HG02981 (cell line): ENCODE measurements around the gene ZYG11B.
A peak's percentile ranks its signal among the peaks of the same experiment; 100 is the strongest.
"Not testable (repeated sequence)": the region's sequence is repeated elsewhere in the genome, so short reads cannot be mapped to it uniquely, and the experiment has no call there.

Source experiments
- ATAC-seq: cut with Tn5 transposase; IDR thresholded peaks from one replicate; pipeline ENCODE4 v1.9.1; 2021; ENCODE audit warnings: mild to moderate bottlenecking, moderate library complexity; ENCODE audit not compliant: unreplicated experiment

ZYG11B gene

DNA sequence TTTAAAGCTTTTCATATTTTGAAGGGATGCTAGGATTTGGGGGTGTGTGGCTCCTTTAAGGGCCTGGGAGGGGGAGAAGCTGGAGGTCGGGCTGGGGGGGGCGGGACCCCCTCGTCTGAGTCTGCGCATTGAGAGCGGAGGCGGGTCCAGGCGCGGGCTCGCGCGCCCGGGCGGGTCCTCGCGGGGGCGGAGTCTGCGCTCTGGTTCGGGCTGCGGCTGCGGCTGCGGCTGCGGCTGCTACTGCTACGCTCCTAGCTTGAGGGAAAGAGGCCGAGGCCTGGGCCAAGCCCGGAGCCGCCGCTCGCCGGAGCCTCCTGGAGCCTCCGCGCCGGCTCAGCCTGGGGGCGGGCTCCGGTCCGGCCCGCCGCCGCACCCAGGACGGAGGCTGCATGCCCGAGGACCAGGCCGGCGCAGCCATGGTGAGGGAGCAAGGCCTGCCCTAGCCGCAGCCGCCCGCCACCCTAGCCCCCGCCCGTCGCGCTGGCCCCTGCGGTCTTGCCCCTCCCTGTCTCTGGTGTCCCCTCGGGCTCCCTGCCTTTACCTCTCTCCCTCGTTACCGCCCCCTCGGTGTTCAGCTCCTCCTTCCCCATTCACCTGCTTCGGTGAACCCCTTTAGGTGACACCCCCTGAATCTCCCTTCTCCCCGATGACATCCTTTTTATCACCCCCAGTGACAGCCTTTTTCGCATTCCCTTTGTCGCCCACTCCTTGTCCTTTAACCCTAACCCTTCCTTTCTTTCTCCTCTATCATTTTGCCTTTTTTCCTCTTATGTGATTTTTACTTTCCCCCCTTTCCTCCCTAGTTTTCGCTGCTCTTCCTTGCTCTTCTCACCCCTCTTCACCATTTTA lies at the start of gene ZYG11B:
Gene ZYG11B (plus strand): TSS at position 189 of the 849 bp plus-strand sequence. CDS start 201 bp downstream, at position 390.
- peak; percentile 87 for ATAC-seq

DNA sequence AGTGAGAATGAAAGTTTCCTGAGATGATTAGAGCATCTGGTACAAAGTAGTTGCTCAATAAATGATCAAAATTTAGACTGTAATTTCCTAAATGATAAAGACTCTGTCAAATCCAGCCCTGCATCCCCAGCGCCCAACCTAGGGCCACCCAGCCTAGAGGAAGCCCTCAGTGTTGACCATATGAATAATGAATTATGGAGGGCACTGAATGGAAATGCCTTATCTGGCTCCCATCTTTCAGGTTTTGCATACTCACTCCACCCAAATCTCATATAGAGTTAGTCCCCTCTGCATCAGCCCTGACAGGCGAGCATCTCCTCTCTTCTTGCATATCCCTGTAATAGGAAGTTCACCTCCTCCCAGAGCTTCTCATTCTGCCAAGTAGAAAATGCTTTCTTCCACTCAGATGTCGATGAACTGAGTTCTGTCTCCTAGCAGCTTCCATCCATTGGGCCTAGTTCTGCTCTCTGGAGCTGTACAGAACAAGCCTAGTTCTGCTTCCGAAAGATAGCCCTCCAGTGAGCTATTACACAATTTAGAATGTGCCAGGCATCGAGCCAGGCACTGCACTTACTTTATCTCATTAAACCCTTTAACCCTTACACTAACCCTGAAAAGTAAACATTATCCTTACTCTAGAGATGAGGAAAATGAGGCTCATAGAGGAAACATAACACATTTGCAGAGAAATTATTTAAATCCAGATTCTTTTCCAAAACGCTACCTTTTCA lies 49.0 kb upstream of the ZYG11B start:
- ATAC-seq: no peak

DNA sequence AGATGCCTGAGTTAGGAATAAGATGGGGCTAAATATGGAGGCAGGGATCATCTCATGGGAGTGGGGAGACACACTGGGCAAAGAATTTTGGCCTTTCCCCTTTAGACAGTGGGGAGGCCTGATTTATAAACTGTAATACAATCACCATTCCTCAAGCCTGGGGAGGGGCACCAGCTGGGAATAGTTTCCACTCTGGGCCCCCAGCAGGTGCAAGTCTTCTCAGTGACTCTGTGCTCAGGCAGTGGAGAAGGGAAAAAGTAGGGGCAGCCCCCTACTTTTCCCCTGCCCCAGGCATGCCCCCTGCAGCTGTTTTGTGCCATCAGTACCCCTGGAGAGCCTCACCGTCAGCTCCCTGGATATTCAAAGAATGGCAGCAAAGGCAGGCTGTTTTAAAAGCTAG lies 47.2 kb upstream of the ZYG11B start:
- ATAC-seq: no peak

DNA sequence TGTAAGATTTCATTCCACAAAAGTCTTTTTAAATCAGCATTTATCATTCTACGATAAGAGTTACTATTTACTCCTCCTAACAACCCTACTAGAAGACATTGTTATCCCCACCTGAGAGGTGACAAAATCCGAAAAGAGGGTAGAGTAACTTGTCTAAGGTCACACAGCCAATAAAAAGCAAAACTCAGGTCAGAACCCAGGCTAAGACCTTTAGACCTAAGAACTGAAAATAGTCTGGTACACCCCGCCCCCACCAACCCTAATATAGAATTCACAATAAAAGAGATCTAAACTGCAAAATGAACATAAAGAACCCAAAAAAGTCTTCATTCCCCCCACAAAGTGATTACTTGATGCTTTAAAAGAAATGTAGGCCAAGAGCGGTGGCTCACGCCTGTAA lies 46.8 kb upstream of the ZYG11B start:
- no peak for ATAC-seq

DNA sequence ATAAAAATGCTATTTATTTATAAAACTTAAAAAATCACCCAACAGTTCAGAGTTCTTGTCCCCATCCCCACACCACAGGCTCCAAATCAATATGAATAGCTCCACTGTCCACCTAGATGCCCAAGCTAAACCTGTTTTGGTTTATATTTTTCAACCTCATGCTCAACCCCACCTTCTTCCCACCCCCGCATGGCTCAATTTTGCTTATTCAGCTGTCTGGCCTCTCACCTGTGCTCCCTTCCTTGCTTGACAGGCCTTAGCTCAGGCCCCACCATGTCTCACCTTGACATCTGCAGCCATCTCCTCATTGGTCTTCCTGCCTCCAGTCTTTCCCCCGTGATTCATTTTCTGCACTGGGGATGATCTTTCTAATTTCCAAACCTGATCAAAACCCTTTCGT lies 45.9 kb upstream of the ZYG11B start:
- ATAC-seq: no peak

DNA sequence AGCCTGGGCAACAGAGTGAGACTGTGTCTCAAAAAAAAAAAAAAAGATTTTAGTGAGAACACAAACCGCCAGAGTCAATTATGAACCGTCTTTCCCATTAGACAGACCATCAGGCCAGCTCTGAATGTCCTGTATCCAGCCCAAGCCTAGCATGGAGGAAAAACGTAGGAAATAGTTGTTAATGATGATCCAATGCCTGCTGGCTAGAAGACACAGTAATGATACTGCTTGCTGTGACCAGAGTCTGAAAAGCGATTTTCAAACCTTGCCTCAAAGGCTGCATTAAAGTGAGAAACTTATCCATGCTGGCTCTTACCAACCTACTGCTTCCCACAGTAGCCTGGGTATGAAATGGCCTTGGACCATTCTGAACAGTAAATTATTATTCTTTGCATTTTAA lies 45.1 kb upstream of the ZYG11B start:
- no peak for ATAC-seq

DNA sequence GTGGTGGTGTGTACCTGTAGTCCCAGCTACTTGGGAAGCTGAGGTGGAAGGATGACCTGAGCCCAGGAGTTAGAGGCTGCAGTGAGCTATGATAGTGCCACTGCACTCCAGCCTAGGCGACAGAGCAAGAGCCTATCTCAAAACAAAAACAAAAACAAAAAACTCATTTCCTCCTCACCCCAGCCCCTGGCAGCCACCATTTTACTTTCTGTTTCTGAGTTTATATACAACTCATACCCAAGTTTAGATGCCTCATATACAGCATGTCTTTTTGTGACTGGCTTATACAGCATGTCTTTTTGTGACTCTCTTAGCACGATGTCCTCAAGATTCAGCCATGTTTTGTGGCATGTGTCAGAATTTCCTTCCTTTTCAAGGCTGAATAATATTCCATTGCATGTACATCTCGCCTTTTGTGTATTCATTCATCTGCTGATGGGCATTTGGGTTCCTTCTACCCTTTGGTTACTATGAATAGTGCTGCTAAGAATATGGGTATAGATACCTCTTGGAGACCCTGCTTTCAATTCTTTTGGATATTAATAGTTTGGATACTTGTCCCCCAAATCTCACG lies 42.8 kb upstream of the ZYG11B start:
- ATAC-seq: no peak

DNA sequence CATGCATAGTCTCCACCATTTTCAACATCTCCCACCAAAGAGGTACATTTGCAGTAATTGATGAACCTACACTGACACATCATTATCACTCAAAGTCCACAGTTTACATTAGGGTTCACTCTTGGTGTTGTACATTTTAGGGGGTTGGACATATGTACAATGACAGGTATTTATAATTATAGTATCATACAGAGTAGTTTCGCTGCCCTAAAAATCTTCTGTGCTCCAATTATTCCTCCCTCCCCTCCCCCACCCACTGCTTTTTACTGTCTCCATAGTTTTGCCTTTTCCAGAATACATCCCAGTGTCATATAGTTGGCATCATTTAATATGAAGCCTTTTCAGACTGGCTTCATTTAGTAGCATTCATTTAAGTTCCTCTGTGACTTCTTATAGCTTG lies 41.7 kb upstream of the ZYG11B start:
- no peak for ATAC-seq

DNA sequence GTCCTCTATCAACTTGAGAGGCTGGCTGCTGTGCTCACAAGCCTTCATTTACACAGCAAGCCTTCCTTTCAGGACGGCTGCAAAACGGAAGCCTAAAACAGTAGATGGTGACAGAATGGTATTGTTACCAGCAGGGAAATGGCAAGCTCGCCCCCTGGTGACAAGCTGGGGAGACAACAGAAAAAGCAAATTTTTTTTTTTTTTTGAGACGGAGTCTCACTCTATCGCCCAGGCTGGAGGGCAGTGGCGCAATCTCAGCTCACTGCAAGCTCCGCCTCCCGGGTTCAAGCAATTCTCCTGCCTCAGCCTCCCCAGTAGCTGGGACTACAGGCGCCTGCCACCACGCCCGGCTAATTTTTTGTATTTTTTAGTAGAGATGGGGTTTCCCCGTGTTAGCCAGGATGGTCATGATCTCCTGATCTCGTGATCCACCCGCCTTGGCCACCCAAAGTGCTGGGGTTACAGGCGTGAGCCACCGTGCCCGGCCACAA lies 39.9 kb upstream of the ZYG11B start:
- peak; percentile 73 for ATAC-seq

DNA sequence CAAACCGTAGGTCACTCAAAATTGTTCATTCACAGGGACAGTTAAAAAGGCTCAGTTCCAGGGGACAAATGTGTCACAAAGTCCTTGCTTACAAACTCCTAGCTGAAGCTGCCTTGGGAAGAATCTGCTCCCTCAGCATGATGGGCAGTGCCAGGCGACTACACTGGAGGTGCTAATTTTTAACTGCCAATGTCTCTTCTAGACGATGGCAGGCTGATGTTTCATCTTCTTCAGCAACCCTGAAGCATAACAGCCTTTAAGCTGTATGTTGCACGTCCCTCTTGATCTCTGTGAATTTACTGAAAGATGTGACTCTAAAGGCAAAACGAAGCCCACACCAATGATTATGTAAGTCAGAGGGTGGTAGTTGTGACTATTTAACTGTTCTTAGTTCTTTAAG lies 39.4 kb upstream of the ZYG11B start:
- no peak for ATAC-seq

DNA sequence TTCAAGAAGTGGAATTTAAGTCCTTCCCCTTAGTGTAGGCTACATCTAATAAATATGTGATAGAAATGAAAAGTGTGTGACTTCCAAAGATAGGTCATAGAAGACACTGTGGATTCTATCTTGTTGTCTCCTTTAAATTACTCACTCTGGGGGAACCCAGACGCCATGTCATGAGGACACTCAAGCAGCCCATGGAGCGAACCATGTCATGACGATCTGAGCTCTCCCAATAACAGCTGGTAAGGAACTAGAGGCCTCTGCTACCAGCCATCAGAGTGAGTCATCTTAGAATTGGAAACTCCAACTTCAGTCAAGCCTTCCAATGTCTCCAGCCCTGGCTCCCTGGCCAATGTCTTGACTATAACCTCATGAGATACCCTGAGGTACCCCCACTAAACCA lies 34.4 kb upstream of the ZYG11B start:
- no peak for ATAC-seq

DNA sequence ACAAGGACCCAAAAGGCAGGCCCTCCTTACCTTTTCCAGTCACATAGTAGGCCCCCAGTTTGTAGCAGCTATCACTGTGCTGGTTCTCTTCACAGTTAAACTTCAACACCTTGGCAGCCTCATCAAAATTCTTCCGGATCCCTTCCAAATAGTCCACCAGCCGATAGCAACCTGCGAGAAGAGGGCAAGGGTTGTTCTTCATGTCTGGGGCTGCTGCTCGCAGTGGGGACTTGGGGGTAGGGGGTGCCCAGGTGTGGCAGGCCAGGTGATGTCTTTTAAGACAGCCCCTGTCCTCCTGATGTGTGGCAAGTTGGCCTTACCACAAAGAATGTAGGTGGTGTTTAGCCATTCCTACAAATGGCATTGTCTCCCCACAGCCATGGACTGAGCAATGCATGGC lies 33.6 kb upstream of the ZYG11B start:
- ATAC-seq: no peak

DNA sequence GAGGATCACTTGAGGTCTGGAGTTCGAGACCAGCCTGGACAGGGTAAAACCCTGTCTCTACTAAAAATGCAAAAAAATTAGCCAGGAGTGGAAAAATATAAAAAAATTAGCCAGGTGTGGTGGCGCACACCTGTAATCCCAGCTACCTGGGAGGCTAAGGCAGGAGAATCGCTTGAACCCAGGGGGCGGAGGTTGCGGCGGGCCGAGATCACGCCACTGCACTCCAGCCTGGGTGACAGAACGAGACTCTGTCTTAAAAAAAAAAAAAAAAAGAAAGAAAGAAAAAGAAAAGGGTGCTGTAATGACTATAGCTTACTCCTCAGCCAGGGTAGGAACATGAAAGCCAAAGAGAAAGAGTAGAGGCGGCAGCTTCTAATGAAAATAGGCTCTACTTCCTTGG lies 32.9 kb upstream of the ZYG11B start:
- ATAC-seq: not testable (repeated sequence)

DNA sequence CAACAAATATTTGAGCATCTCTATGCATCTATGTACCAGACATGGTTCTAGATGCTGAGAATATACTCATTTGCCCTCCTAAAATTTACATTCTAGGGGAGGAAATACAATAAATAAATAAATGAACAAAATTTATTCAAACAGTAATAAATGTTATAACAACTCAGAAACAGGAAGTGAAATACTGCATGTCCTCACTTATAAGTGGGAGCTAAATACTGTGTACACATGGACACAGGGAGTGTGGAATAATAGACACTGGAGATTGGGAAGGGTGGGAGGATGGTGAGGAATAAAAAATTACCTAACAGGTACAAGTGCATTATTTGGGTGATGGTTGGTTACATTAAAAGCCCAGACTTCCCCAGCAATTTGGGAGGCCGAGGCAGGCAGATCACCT lies 32.4 kb upstream of the ZYG11B start:
- ATAC-seq: no peak

DNA sequence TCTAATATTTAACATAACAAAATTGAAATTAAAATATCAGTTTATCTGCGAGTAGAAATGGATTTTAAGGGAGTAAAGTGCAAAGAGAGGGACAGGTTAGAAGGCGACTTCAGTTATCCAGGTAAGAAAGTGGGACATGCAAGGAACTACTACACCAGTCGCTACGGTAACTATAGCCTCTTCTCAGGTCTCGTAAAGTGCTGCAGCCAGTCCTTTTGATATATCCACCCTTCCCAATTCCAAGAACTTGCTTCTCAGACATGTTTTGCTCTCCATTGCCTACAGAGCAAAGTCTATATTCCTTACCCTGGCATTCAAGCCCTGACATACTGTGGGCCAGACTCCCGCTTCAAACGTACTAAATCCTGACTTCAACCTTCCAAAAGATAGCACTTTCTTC lies 30.6 kb upstream of the ZYG11B start:
- no peak for ATAC-seq

DNA sequence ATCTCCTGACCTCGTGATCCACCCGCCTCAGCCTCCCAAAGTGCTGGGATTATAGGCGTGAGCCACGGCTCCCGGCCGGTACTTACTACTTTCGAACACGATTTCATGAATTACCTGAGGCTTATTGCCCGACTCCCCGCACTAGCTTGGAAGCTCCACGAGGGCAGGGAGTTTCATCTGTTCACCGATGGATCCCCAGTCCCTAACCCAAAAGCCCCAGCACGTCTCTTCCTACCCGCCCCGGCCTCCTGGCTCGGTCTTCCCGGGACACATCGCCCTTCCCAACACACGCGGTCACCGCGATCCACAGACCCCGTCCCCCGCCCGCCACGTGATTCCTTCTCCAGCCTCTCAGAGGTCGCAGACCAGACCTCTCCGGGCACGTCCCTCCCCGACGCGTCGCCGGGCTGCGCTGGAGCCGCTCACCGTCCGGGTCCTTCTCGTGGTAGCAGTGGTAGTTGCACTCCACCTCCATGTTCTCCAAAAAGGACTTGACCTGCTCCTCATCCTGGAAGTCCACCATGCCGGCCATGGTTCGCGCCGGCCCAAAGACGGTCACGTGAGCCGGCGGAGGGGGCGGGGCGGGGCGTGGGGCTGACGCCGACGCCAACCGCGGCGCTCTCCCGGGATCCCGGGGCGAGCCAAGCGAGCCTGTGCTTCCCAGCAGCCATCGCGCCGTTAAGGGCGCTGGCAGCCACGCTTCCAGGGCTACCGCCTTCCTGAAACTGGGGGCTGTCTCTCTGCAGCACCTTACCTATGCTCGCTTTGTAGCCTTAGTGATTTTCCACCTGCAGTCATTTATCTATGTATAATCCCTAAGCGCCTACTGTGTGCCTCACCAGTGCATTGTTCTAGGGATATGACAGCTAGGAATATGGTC lies 28.2 kb upstream of the ZYG11B start, which contains the start of gene COA7:
Gene COA7 (minus strand): TSS at position 553 of the 880 bp plus-strand sequence. CDS start 21 bp downstream, at position 532.
- ATAC-seq: peak; percentile 42

DNA sequence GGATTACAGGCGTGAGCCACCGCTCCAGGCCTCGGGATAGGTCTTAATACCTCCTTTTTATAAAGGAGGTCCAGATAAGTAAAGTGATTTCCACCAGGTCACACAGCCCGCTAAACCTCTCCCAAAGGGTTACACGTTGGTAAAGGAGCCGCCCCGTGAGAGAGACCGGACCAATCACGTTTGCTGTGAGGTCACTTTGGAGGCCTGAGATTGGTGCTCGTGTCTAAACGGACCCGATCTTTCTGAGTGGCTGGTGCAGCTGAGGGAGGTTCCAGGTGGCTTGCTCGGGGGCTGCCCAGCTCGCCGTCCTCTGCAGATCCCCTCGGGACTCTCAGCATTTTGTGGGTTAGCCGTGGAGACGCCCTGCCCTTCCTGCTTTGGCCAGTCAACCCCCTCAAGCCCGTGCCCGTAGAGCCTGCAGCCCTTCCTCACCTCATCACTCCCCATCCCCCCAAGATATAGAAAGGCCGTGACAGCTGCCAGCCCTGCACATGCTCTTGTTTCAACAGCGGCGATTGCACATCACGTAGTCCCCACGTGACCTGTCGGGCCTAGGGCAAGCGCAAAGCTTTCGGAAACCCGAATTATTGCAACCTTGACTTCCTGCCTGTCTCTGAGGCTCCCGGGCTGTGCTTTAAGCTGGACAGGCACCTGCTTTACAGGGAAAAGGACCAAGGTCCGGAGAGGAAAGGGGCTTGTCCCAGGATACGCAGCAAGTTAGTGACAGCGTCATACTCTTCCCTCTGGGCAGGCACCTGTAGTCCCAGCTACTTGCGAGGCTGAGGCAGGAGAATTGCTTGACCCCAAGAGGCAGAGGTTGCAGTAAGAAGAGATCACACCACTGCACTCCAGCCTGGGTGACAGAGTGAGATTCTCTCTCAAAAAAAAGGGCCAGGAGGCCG lies 23.1 kb upstream of the ZYG11B start:
- ATAC-seq: peak; percentile 91

DNA sequence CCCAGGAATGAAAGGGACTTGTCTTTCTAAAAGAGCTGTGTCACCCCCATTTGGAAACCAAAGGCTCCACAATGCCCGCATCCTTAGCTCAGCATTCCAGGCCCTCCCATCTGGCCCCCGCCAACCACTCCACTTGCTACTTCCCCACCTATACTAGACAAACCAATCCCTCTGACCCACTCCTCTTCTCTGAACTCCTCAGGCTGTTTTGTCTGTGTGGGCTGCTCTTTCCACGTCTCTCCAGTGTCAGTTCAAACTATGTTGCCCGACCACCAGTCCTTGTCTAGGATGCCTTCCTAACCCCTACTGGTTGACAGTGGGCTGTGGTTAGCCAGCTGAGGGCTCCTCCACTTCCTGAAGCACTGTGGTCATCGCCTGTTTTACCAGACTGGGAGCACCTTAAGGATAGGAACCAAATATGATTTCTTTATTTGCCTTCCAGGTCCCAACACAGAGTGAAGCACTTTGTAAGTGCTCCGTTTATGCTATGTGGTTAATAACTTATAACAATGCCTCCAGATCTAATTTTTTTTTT lies 20.1 kb upstream of the ZYG11B start:
- ATAC-seq: no peak
